H1 (cell line): ENCODE results near the gene TADA1. TPM values are rescaled to one million over a fixed set of nuclear protein-coding genes. Genes with fewer than 3 reads are reported as not detected.

Source experiments
- CTCF ChIA-PET: fragments of 300-600 bp; sonication (Branson Sonifier 250); formaldehyde crosslinking; loops from one replicate; lab custom pipeline; 2021; ENCODE audit not compliant: partially characterized antibody; lab: Charles Lee
- POLR2A ChIA-PET: fragments of 300-600 bp; sonication (Branson Sonifier 250); formaldehyde crosslinking; loops from one replicate; lab custom pipeline; 2021; ENCODE audit warnings: inconsistent platforms; ENCODE audit not compliant: partially characterized antibody; lab: Charles Lee
- DNase-seq, 2 experiments: peaks; one replicate each; pipeline versions ENCODE4 v3.0.0 to v3.0.0-alpha.2; 2010 to 2022; ENCODE audit warnings: low spot score in 2 of 2, low read depth in 1 of 2, mixed read lengths in 1 of 2
- FAIRE-seq: peaks from 2 replicates; lab custom pipeline; 2011; peaks lifted over from hg19 to GRCh38; lab: Jason Lieb, UNC
- H2AFZ ChIP-seq: 2 replicates; pipeline ENCODE4 v1.8.1; 2012; ENCODE audit warnings: low read length, inconsistent platforms
- H2AK5ac ChIP-seq: 2 replicates; pipeline ENCODE4 v1.6.1; 2013; ENCODE audit warnings: low read depth, low read length
- H2BK120ac ChIP-seq: replicated peaks from 2 replicates; pipeline ENCODE3; 2013; ENCODE audit warnings: low read depth, low read length, inconsistent platforms
- H2BK12ac ChIP-seq: 2 replicates; pipeline ENCODE4 v1.6.1; 2013; ENCODE audit warnings: low read depth, low read length
- H2BK15ac ChIP-seq: 2 replicates; pipeline ENCODE4 v1.6.1; 2013; ENCODE audit warnings: low read length
- H2BK20ac ChIP-seq: 2 replicates; pipeline ENCODE4 v1.6.1; 2013; ENCODE audit warnings: low read length
- H2BK5ac ChIP-seq: 2 replicates; pipeline ENCODE4 v1.6.1; 2013; ENCODE audit warnings: low read depth, low read length
- H3K14ac ChIP-seq: 2 replicates; pipeline ENCODE4 v1.6.1; 2013; ENCODE audit warnings: inconsistent platforms; ENCODE audit not compliant: insufficient read length
- H3K18ac ChIP-seq: 2 replicates; pipeline ENCODE4 v1.6.1; 2013; ENCODE audit warnings: low read length; ENCODE audit errors: extremely low read depth
- H3K23ac ChIP-seq: 2 replicates; pipeline ENCODE4 v1.6.1; 2013; ENCODE audit warnings: inconsistent platforms; ENCODE audit not compliant: insufficient read length
- H3K23me2 ChIP-seq: 2 replicates; pipeline ENCODE4 v1.6.1; 2013; ENCODE audit warnings: low read depth, low read length
- H3K27ac ChIP-seq: 2 replicates; pipeline ENCODE4 v1.6.1; 2011; ENCODE audit warnings: low read depth, low read length, inconsistent platforms
- H3K27me3 ChIP-seq, 4 experiments: replicated peaks in 1 of 4; 1 replicate in 1 of 4; 2 replicates in 3 of 4; pipeline versions ENCODE4 v1.6.1 to v1.8.1; 2011 to 2013; ENCODE audit warnings: low read length in 3 of 4, mild to moderate bottlenecking in 3 of 4, inconsistent platforms in 2 of 4, mixed read lengths in 2 of 4, moderate library complexity in 1 of 4; ENCODE audit not compliant: control insufficient read depth in 3 of 4, insufficient read depth in 3 of 4; ENCODE audit errors: extremely low read depth in 1 of 4
- H3K36me3 ChIP-seq, 4 experiments: 2 replicates each; pipeline versions ENCODE4 v1.6.1 to v1.8.1; 2011 to 2013; ENCODE audit warnings: mild to moderate bottlenecking in 4 of 4, low read length in 3 of 4, moderate library complexity in 2 of 4, control low read depth in 1 of 4, inconsistent platforms in 1 of 4; ENCODE audit not compliant: insufficient read depth in 4 of 4, control insufficient read depth in 2 of 4
- H3K4ac ChIP-seq: replicated peaks from 2 replicates; pipeline ENCODE3; 2013; ENCODE audit warnings: low read length, low read depth, mixed read lengths, inconsistent platforms; ENCODE audit not compliant: insufficient read length
- H3K4me1 ChIP-seq, 4 experiments: replicated peaks in 1 of 4; 1 replicate in 1 of 4; 2 replicates in 3 of 4; pipeline versions ENCODE4 v1.6.1 to v1.8.1; 2011 to 2013; ENCODE audit warnings: low read length in 3 of 4, inconsistent platforms in 2 of 4, mixed read lengths in 1 of 4; ENCODE audit not compliant: insufficient read depth in 4 of 4, control insufficient read depth in 3 of 4
- H3K4me2 ChIP-seq, 2 experiments: 2 replicates each; pipeline versions ENCODE4 v1.6.1 to v1.8.1; 2011 to 2013; ENCODE audit warnings: low read depth in 2 of 2, low read length in 2 of 2, control low read depth in 1 of 2, inconsistent platforms in 1 of 2, mild to moderate bottlenecking in 1 of 2; ENCODE audit not compliant: insufficient read depth in 1 of 2
- H3K4me3 ChIP-seq, 4 experiments: fragments of 200-600, 300-600 bp in 1 of 4; sonication (generic), shearing (Covaris generic), sonication (Bioruptor Twin) in 1 of 4; 2 replicates each; pipeline versions ENCODE4 v1.5.1 to v1.8.1; 2011 to 2016; ENCODE audit warnings: low read length in 4 of 4, low read depth in 3 of 4, control low read depth in 2 of 4, inconsistent platforms in 2 of 4, mild to moderate bottlenecking in 2 of 4, mixed read lengths in 1 of 4, moderate library complexity in 1 of 4; ENCODE audit not compliant: insufficient read depth in 2 of 4; ENCODE audit errors: extremely low read depth in 1 of 4
- H3K56ac ChIP-seq: replicated peaks from 2 replicates; pipeline ENCODE3; 2013; ENCODE audit warnings: low read depth, mild to moderate bottlenecking, mixed read lengths, low read length, inconsistent platforms; ENCODE audit not compliant: insufficient read length
- H3K79me1 ChIP-seq: 2 replicates; pipeline ENCODE4 v1.6.1; 2013; ENCODE audit warnings: low read depth, low read length, control low read depth
- H3K79me2 ChIP-seq, 2 experiments: 2 replicates each; pipeline versions ENCODE4 v1.6.1 to v1.8.1; 2012 to 2013; ENCODE audit warnings: low read length in 2 of 2, mild to moderate bottlenecking in 2 of 2, inconsistent platforms in 1 of 2; ENCODE audit not compliant: insufficient read depth in 2 of 2, control insufficient read depth in 1 of 2
- H3K9ac ChIP-seq, 4 experiments: replicated peaks in 1 of 4; 1 replicate in 1 of 4; 2 replicates in 3 of 4; pipeline versions ENCODE4 v1.6.1 to v1.8.1; 2011 to 2013; ENCODE audit warnings: low read depth in 3 of 4, low read length in 3 of 4, control low read depth in 2 of 4, mild to moderate bottlenecking in 2 of 4, moderate library complexity in 2 of 4, inconsistent platforms in 1 of 4; ENCODE audit errors: extremely low read depth in 1 of 4
- H3K9me3 ChIP-seq, 2 experiments: 2 replicates each; pipeline versions ENCODE4 v1.6.1 to v1.8.1; 2012 to 2013; ENCODE audit warnings: mild to moderate bottlenecking in 2 of 2, moderate library complexity in 2 of 2, control low read depth in 1 of 2, inconsistent platforms in 1 of 2, low read depth in 1 of 2, low read length in 1 of 2, mixed read lengths in 1 of 2; ENCODE audit not compliant: insufficient read depth in 2 of 2
- H4K20me1 ChIP-seq, 2 experiments: replicated peaks in 1 of 2; 2 replicates each; pipeline versions ENCODE3 to v1.8.1; 2011 to 2013; ENCODE audit warnings: inconsistent platforms in 2 of 2, low read length in 2 of 2, mild to moderate bottlenecking in 1 of 2; ENCODE audit not compliant: insufficient read depth in 2 of 2, control insufficient read depth in 1 of 2
- H4K5ac ChIP-seq: 2 replicates; pipeline ENCODE4 v1.6.1; 2013; ENCODE audit warnings: low read length, low read depth, mixed read lengths, inconsistent platforms; ENCODE audit not compliant: insufficient read length
- H4K8ac ChIP-seq: 2 replicates; pipeline ENCODE4 v1.8.0; 2013; ENCODE audit warnings: mild to moderate bottlenecking, moderate library complexity, low read length, inconsistent platforms; ENCODE audit not compliant: insufficient read depth; ENCODE audit errors: extremely low read depth
- H4K91ac ChIP-seq: replicated peaks from 2 replicates; pipeline ENCODE3; 2013; ENCODE audit warnings: low read length, mixed read lengths, inconsistent platforms; ENCODE audit not compliant: insufficient read length
- CBX5 ChIP-seq: fragments of 300-800, 300-1000 bp; sonication (generic); IDR thresholded peaks from 2 replicates; pipeline ENCODE4 v1.7.1; 2016; ENCODE audit warnings: antibody characterized with exemption, low read length, low read depth
- CEBPB ChIP-seq: IDR thresholded peaks from 2 replicates; pipeline ENCODE4 v1.6.1; 2012; ENCODE audit warnings: low read depth, low read length
- EGR1 ChIP-seq: IDR thresholded peaks from 2 replicates; pipeline ENCODE4 v1.6.1; 2011; ENCODE audit warnings: low read depth, low read length, borderline replicate concordance
- KDM1A ChIP-seq: fragments of 200-600, 300-600 bp; sonication (generic); IDR thresholded peaks from 2 replicates; pipeline ENCODE4 v1.7.1; 2016; ENCODE audit warnings: mild to moderate bottlenecking, low read length, borderline replicate concordance
- KDM4A ChIP-seq: IDR thresholded peaks from one replicate; pipeline ENCODE4 v1.7.1; 2012; ENCODE audit warnings: low read depth, mild to moderate bottlenecking, moderate library complexity, low read length, inconsistent platforms; ENCODE audit not compliant: severe bottlenecking
- KDM5A ChIP-seq: fragments of 200-600 bp; IDR thresholded peaks from 2 replicates; pipeline ENCODE4 v1.7.1; 2012; ENCODE audit warnings: mild to moderate bottlenecking, low read length, inconsistent platforms, mixed read lengths
- POLR2A ChIP-seq, 2 experiments: IDR thresholded peaks; 1 replicate in 1 of 2; 2 replicates in 1 of 2; pipeline ENCODE4 v1.6.1; 2011; ENCODE audit warnings: low read depth in 2 of 2, low read length in 2 of 2, mild to moderate bottlenecking in 2 of 2; ENCODE audit errors: control extremely low read depth in 1 of 2
- TBP ChIP-seq: IDR thresholded peaks from 2 replicates; pipeline ENCODE4 v1.6.1; 2011; ENCODE audit warnings: low read depth, low read length, improper control_type of control experiment
- TCF12 ChIP-seq: IDR thresholded peaks from 2 replicates; pipeline ENCODE4 v1.6.1; 2011; ENCODE audit warnings: low read depth, mild to moderate bottlenecking, low read length
- YY1 ChIP-seq: IDR thresholded peaks from 2 replicates; pipeline ENCODE4 v1.6.1; 2011; ENCODE audit warnings: low read depth, mild to moderate bottlenecking, low read length
- WGBS, 2 experiments: shearing (Covaris generic) in 1 of 2; methylation state at CpG; one replicate each; pipeline versions ENCODE4 v1.1.6 to v1.1.7; 2013 to 2015; ENCODE audit warnings: low lambda C conversion rate in 2 of 2, mixed read lengths in 2 of 2, inconsistent platforms in 1 of 2, low coverage in 1 of 2, missing lambda C conversion rate in 1 of 2; ENCODE audit not compliant: insufficient replicate concordance in 2 of 2, insufficient coverage in 1 of 2, insufficient read length in 1 of 2; ENCODE audit errors: extremely low coverage in 1 of 2, missing lambda C conversion rate in 1 of 2; 5-methylcytosine and 5-hydroxymethylcytosine counted together
- polyA plus RNA-seq, 7 experiments: library from polyadenylated mRNA; depleted of rRNA in 3 of 7; stranded (reverse) in 5 of 7; unstranded in 2 of 7; fragments of >200 nt in 5 of 7; fragments of 200-250 nt in 2 of 7; gene quantifications; 1 replicate in 5 of 7; 2 replicates in 1 of 7; 4 replicates in 1 of 7; pipeline versions ENCODE4 v1.2.1 to v1.2.3, GENCODE V29; 2011 to 2013; ENCODE audit warnings: missing spikeins in 2 of 7, mixed read lengths in 2 of 7
- total RNA-seq: library from RNA; stranded (reverse); fragmentation: NEBNext Ultra II Directional; extraction: Animal tissue kit (Norgen Biotek cat#: 25700); gene quantifications from 2 replicates; pipeline ENCODE4 v1.2.1, GENCODE V29; 2021

Gene TADA1
- total and polyA plus RNA-seq, 2 of the 8 experiments (the other 6 are each of a cell fraction or from before 2014, with no cell fraction given): 21.1 to 23.6 TPM

DNA sequence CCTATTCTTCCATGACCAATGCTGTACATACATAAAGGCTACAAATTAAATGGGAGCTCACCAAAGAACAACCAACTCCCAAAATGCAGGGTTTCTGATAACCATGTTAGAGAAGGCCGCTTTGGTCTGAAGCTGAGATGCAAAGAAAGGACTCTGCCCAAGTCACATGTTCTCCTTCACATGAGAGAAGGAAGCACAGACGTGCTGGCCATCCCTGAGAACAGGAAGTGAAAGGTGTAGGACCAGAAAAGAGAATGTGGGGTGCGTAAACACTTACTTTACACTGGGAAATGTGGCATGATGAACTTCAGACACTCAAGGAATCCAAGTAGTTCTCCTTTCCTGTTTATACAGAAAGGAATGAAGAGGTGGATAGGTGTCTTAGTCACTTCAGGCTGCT is 31.7 kb upstream of the TADA1 start:
- H2BK15ac ChIP-seq: no peak overlapping the region
- peak overlapping the region; percentile 71; the same call in 1 of the 2 replicates for H2AFZ ChIP-seq
- H4K20me1 ChIP-seq: no peaks in the 10 kb centered on the region
- H4K8ac ChIP-seq: no peak overlapping the region
- H3K14ac ChIP-seq: no peak overlapping the region
- H3K23me2 ChIP-seq: no peaks in the 10 kb centered on the region
- no peaks in the 10 kb centered on the region for H3K79me2 ChIP-seq
- no peak overlapping the region for H2BK12ac ChIP-seq
- no peak overlapping the region for H3K4me3 ChIP-seq
- no peaks in the 10 kb centered on the region; a peak in 1 of 7 replicates for H3K27me3 ChIP-seq
- no peaks in the 10 kb centered on the region for H3K4me1 ChIP-seq
- POLR2A ChIA-PET: no interaction called here
- no peak overlapping the region for H3K23ac ChIP-seq
- H3K36me3 ChIP-seq: no peaks in the 10 kb centered on the region
- H2AK5ac ChIP-seq: no peak overlapping the region
- no peak overlapping the region for H3K56ac ChIP-seq
- no peak for FAIRE-seq
- no peak overlapping the region for H2BK5ac ChIP-seq
- H3K27ac ChIP-seq: no peak overlapping the region
- H4K5ac ChIP-seq: no peak overlapping the region
- H3K9me3 ChIP-seq: peaks cover 2 to 6% of the 10 kb centered on the region in 2 experiments
- H3K9ac ChIP-seq: no peak overlapping the region
- H3K4ac ChIP-seq: no peak overlapping the region
- CTCF ChIA-PET: interaction anchor here (0.9 to 23.8 kb wide), 5 partner anchors 9 to 151 kb away, joined by 3 to 874 read pairs (median 5); no protein-coding TSS in a partner anchor
- WGBS, 2 experiments: 77% methylated on average over 3 of the region's 3 CpGs; no CpG with 5 or more reads in 1 of the 2 experiments
- H2BK120ac ChIP-seq: no peak overlapping the region
- no peak overlapping the region for H3K18ac ChIP-seq
- TF ChIP-seq TCF12 (no peak), TBP (no peak), KDM5A (no peak), POLR2A (IDR thresholded peaks at IDR 0.05; ENCODE audit: control extremely low read depth in 1 of 2, low read depth in 2 of 2, low read length in 2 of 2) (no peak), YY1 (no peak), CEBPB (no peak), KDM1A (no peak), EGR1 (no peak), CBX5 (no peak), KDM4A (no peak)
- no peaks in the 10 kb centered on the region for H3K79me1 ChIP-seq
- H3K4me2 ChIP-seq: no peak overlapping the region
- H4K91ac ChIP-seq: no peak overlapping the region
- no peak for DNase-seq
- H2BK20ac ChIP-seq: no peak overlapping the region
